NCI-H524 (cell line): ENCODE results near the gene GPR62.
"Not testable (repeated sequence)": the region's sequence is repeated elsewhere in the genome, so short reads cannot be mapped to it uniquely, and the experiment has no call there.

Experiments used
- DNase-seq, 2 experiments: peaks; one replicate each; lab custom pipeline; 2025; lab: John Stamatoyannopoulos, UW

GPR62 gene

GRCh38 chr3:51970606-51971300, 15.6 kb downstream of the GPR62 start:
- peak; percentile 23 to 61 for DNase-seq

GRCh38 chr3:51971350-51971749, 16.2 kb downstream of the GPR62 start:
- DNase-seq, result no peak

- DNase-seq, result no peak
These were observed 19.2 kb downstream of the GPR62 start for GRCh38 chr3:51974277-51974962.

- peak; percentile 35 to 72 for DNase-seq
These were observed 20.0 kb downstream of the GPR62 start, which contains the start of gene ABHD14A for GRCh38 chr3:51974963-51975851. Gene ABHD14A (plus strand): TSS chr3:51975064. CDS start chr3:51975136, 72 bp downstream.

GRCh38 chr3:51975852-51976549, 20.8 kb downstream of the GPR62 start:
- DNase-seq, result peak; percentile 58 to 74

GRCh38 chr3:51977446-51978142, 22.4 kb downstream of the GPR62 start:
- no peak for DNase-seq

GRCh38 chr3:51978143-51978502, 22.9 kb downstream of the GPR62 start:
- DNase-seq, result no peak

- DNase-seq, result no peak
These were observed 25.1 kb downstream of the GPR62 start for GRCh38 chr3:51980253-51980652.

GRCh38 chr3:51982352-51982837, 27.2 kb downstream of the GPR62 start:
- peak; percentile 43 to 71 for DNase-seq

GRCh38 chr3:51982838-51983577, 27.8 kb downstream of the GPR62 start, which contains the start of gene ACY1:
Gene ACY1 (plus strand): TSS chr3:51983535. CDS start chr3:51984065, 530 bp downstream.
- DNase-seq, result peak; percentile 58 to 74

- DNase-seq, result no peak
These were observed 28.5 kb downstream of the GPR62 start for GRCh38 chr3:51983578-51984268.

GRCh38 chr3:51984269-51984647, 29.1 kb downstream of the GPR62 start:
- DNase-seq, result no peak

GRCh38 chr3:51985063-51985462, 29.9 kb downstream of the GPR62 start:
- DNase-seq, result no peak

GRCh38 chr3:51986010-51986947, 31.1 kb downstream of the GPR62 start:
- DNase-seq, result no peak

- no peak for DNase-seq
These were observed 32.4 kb downstream of the GPR62 start for GRCh38 chr3:51987568-51987967.

GRCh38 chr3:51988286-51989146, 33.3 kb downstream of the GPR62 start:
- no peak for DNase-seq

- DNase-seq, result not testable (repeated sequence)
These were observed 35.4 kb downstream of the GPR62 start for GRCh38 chr3:51990501-51990971.
